GM18507 (cell line): ENCODE results near the gene TUBB3.
"Not testable (repeated sequence)": the region's sequence is repeated elsewhere in the genome, so short reads cannot be mapped to it uniquely, and the experiment has no call there.

Experiments
- DNase-seq: peaks from one replicate; pipeline ENCODE4 v3.0.0; 2011; ENCODE audit warnings: low read depth; ENCODE audit not compliant: insufficient read length; ENCODE audit errors: extremely low spot score
- FAIRE-seq: peaks from 2 replicates; lab custom pipeline; 2011; peaks lifted over from hg19 to GRCh38; lab: Jason Lieb, UNC

The TUBB3 gene

GRCh38 chr16:89914642-89915285 is 8.4 kb upstream of the TUBB3 start:
- DNase-seq, FAIRE-seq: not testable (repeated sequence)

DNA sequence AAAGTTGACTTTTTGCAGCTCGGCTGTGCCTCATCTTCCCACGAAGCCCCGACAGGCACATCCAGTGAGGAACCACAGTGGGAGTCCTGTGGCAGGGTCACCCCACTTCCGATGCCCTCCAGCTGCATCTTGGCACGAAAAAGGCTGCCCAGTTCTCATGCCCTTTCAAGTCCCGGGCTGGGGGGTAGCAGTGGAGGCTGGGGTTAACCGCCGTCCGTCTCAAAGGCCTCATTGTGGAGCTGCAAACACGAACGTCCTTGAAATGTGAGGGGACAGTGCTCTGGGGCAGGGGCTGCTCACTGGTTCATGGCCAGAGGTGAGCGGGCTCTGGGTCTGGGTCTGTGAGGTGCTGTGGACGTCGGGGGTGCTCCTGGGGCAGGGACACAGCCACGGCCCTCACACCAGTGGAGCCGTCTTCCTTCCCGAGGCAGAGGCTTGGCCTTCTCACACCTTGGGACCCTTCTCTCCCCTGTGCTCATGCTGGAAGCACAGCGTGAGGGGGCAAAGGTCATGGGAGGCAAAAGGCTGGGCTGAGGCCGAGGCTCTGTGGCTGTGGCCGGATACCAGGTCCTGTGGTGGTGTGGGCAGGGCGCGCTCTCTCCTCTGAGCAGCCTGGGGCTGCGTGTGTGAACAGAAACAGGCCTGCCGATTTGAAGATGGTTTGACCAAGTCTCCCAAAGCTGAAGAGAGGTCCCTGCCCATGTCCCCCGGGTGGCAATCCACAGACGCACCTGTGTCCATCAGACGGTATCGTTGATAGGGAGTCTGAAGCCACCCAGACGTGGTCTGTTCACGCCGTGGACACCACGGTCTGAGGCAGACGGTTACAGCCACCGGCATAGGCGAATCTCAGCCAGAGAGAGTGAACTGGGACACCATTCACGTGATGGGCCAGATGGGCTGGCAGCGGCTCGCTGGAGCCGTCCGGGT is 7.6 kb upstream of the TUBB3 start:
- FAIRE-seq = no peak
- no peak for DNase-seq

- FAIRE-seq (peak; percentile 83), DNase-seq (peak; percentile 70)
Observed at GRCh38 chr16:89917773-89918452, 5.2 kb upstream of the TUBB3 start.

DNA sequence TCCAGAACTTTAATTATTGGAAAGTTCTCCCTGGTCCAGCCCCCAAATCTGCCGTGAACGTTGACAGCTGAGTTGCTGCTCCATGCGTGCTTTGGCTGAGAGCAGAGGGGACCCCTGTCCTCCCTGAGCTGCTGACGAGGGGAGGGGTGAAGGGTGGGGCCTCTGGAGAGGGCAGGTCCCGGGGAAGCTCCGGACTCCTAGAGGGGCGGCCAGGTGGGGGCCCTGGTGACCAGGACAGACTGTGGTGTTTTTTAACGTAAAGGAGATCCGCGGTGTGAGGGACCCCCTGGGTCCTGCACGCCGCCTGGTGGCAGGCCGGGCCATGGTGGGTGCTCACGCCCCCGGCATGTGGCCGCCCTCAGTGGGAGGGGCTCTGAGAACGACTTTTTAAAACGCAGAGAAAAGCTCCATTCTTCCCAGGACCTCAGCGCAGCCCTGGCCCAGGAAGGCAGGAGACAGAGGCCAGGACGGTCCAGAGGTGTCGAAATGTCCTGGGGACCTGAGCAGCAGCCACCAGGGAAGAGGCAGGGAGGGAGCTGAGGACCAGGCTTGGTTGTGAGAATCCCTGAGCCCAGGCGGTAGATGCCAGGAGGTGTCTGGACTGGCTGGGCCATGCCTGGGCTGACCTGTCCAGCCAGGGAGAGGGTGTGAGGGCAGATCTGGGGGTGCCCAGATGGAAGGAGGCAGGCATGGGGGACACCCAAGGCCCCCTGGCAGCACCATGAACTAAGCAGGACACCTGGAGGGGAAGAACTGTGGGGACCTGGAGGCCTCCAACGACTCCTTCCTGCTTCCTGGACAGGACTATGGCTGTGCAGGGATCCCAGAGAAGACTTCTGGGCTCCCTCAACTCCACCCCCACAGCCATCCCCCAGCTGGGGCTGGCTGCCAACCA is 4.4 kb upstream of the TUBB3 start, which contains the start of gene MC1R:
Gene MC1R (plus strand): TSS at position 410 of the 895 bp plus-strand sequence. CDS start 397 bp downstream, at position 807.
- DNase-seq (no peak), FAIRE-seq (peak; percentile 24)

- FAIRE-seq (no peak), DNase-seq (no peak)
Observed at GRCh38 chr16:89919535-89920406, 3.4 kb upstream of the TUBB3 start.

DNA sequence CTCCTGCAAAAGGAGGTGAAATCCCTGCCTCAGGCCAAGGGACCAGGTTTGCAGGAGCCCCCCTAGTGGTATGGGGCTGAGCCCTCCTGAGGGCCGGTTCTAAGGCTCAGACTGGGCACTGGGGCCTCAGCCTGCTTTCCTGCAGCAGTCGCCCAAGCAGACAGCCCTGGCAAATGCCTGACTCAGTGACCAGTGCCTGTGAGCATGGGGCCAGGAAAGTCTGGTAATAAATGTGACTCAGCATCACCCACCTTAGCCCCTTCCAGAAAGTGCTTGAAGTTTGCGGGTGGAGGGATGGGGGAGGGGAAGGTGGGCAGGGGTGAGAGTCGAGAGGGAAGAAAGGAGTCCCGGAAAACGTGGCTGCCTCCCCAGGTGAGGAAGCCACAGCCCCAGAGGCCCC is 2.4 kb upstream of the TUBB3 start:
- FAIRE-seq = no peak
- no peak for DNase-seq

- FAIRE-seq (no peak), DNase-seq (no peak)
Observed at GRCh38 chr16:89921131-89921701, 1.9 kb upstream of the TUBB3 start.

DNA sequence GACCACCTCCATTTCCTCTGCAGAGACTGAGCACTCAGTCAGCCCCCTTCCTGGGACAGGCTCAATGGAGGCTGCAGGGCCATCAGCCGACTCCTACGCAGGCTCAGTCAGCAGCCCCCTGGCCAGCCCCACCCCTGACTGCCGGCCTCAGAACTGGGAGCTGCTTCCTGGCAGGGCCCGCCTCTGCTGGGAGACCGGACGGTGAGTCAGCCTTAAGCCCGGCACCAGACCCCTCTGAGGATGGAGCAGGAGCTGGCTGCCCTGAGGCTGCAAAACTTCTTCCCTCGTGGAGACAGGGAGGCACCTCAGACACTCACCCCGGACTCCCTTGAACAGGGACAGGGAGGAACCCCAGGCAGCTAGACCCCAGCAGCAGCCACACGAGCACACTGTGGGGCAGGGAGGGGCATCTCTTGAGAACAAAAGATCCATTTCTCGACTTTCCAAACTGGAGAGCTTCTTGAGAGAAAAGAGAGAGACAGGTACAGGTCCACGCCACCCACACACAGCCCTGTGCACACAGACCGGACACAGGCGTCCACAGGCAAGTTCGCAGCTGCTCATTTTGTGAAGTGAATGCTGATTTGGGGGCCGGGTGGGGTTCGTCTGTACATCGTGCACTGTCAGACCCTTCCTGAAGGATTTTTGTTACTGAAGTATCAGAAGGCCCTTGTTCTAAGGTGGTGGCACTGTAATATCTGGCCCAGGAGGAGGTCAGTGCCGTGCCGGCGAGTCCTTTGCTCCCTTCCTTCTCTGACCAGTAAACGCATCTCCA is 1.3 kb upstream of the TUBB3 start:
- DNase-seq (no peak), FAIRE-seq (no peak)

DNA sequence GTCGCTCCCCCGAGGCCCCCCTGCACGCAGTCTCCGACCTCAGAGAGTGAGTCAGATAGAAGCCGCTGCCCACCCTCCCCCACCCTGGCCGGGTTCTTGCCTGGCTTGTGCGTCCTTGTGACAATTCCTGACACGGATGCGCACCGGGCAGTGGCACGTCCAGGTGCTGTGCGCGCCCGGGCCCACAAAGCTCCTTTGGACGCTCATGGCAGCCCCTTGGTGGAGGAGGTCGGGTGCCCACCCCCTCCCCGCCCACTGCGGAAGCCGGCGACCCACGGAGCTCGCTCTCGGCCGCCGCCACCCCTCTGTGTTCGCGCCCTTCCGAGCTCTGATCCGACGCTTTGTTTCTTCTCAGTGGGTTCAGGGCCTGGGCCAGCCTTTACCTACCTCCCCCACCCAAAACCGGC is 662 bp upstream of the TUBB3 start:
- FAIRE-seq (no peak), DNase-seq (no peak)

DNA sequence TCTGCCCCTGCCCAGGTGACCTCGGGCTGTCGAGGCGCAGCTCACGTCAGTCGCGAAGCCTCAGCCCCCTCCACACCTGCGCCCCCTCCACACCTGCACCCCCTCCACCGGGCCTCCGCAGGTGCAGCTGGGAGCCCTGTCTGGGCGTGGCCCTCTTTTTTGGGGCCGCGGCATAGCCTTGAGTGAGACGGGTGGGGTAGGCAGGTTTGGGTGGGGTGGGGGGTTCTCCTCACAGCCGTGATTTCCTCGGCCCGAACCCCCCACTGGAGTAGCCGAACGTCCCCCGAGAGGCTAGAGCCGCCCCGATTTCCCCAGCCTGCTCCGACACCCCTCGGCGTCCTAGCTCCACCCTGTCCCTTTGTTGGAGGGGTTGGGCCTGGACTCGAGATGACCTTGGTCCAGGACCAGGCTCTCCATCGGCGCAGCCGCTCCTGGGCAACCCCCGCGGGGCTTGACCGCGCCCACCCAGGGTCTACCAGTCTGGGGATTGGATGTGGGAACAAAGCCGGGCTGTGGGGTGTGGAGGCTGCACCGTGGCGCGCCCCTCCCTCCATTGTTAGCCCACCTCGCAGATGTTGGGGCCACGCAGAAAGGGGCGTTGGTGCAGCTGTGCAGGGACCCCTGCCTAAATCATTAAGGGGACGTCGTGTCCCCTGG is 626 bp downstream of the TUBB3 start:
- no peak for FAIRE-seq
- no peak for DNase-seq

DNA sequence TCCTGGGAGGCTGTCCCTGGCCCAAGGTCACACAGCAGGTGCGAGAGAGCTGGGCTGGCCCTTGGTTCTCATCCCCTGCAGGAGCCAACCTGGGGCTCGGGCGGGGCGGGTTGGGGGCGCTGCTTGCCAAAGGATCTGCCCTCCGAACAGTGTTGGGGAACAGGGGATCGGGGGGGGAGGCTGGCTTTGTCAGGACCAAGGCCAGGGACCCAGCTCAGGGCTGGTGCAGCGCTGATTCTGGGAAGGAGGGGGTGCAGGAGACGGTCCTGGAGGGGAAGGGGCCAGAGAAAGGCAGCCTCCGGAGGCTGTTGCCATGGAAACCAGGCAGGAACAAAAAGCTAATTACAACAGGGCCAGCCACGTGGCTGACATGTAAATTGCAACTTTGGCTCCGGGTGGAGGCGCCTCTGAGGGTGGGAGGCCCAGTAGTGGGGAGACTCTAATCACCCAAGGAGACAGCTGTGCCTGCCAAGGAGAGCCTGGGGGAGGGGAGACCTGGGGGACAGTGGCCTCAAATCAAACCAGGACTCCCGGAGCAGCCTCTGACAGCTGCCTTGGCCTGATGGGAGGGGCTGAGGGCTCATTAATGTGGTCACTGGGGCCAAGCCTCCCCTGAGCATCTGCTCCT is 1.3 kb downstream of the TUBB3 start:
- DNase-seq (no peak), FAIRE-seq (no peak)

- FAIRE-seq (no peak), DNase-seq (no peak)
Observed at GRCh38 chr16:89924925-89925307, 1.8 kb downstream of the TUBB3 start.

DNA sequence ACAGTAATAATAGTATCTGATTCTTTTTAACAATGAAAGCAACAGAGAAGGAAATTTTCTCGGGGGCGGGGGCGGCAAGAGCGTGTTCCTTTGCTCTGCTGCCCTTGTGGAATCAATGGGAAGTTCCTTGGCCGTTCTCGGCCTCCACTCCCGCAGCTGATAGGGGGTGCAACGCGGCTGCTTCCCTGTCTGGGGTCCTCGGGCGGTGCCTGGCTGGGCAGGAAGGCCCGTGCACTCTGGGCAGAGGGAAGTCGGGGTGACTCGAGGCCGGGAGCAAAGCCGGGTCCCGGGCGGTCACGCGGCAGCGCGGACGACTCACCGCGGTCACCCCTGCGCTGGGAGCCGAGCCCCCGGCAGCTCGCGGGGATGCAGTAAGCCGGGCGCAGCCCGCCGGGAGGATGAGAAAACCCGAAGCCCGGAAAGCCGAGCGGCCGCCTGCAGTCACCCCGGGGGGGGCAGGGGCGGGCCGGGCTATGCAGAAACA is 2.5 kb downstream of the TUBB3 start:
- no peak for DNase-seq
- no peak for FAIRE-seq

- no peak for DNase-seq
- FAIRE-seq = no peak
Observed at GRCh38 chr16:89931305-89931896, 8.3 kb downstream of the TUBB3 start.

DNA sequence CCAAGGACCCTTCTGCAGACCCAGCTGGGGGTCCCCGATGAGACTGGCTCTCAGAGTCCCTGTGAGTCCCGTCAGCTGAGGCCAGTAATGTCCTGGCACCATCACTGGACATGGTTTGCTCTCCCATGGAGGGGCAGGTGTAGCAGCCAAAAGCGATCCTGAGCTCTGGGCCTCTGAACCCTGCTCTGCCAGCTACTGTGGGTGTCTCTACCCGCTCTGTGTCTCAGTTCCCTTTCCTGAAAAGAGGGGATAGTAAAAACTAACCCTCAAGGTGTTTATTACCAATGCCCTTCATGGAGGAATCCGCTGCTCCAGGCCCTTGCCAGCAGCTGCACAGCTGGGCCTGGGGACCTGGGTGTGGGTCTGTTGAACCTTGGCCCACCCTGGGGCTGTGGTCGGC is 8.8 kb downstream of the TUBB3 start:
- no peak for FAIRE-seq
- DNase-seq = no peak

GRCh38 chr16:89934019-89934418 is 10.9 kb downstream of the TUBB3 start:
- not testable (repeated sequence) for FAIRE-seq, DNase-seq
